GM19351 (cell line): ENCODE measurements around the gene RTN4RL2.
"Not testable (repeated sequence)": the region's sequence is repeated elsewhere in the genome, so short reads cannot be mapped to it uniquely, and the experiment has no call there.

Experiments
- ATAC-seq: cut with Tn5 transposase; IDR thresholded peaks from one replicate; pipeline ENCODE4 v1.9.1; 2021; ENCODE audit warnings: mild to moderate bottlenecking, moderate library complexity; ENCODE audit not compliant: unreplicated experiment

RTN4RL2 gene

DNA sequence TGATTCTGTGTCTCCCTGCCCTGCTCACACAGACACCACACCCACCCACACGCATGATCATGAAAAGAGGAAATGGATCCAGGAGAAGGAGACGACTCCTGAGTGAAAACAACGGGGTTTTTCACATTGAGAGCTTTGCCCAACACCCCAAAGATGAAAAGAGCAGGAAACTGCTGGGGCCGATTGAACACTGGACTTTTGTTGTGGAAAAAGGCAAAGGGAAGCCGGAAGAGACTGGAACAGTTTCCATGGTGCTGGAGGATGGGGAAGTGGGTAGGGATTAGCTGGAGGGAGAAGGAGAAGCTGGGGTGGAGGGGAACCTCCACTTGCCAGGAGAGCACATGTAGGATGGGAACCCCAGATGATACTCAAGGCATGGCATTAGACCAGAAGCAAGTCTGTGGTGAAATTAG is 28.2 kb upstream of the RTN4RL2 start:
- ATAC-seq, result peak; percentile 20

- ATAC-seq, result peak; percentile 47
Observed at GRCh38 chr11:57432714-57433163, 27.6 kb upstream of the RTN4RL2 start.

DNA sequence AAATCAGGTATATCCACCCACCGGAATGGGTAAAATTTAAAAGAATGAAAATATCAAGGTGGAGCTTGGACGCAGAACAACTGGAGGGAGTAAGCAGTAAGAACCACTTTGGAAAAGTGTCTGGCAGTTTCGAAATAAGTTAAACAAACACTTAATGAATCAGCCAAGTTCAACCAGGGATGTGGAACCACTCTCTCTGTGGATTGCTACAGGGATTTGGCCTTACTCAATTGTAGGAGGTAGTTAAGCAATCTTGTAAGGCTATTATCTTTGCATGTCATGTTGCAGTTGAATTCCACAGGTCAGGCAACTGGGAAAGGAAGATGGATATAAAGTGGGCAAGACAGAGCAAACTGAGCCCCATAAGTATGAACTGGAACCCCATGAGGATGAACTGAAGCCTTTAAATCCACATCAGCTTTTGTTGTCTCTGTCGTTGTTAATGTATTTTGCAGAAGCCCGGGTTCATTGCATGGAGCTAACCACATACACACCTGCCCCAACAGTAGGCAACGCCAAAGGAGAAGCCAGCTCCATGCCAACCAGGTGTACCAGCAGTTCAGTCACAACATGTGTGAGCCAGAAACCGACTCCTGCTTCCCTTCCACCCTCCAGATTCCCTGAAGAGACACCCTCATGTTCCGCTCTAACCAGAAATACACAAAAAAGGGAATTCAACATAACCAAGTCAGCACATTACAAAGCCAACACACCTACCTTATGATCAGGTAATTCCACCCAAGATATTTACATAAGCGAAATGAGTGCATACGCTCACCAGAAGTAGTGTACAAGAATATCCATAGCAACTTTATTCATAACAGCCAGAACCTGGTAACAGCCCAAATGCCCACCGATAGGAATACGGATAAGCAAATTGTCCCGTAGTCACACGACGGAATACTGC is 25.4 kb upstream of the RTN4RL2 start:
- ATAC-seq, result no peak

DNA sequence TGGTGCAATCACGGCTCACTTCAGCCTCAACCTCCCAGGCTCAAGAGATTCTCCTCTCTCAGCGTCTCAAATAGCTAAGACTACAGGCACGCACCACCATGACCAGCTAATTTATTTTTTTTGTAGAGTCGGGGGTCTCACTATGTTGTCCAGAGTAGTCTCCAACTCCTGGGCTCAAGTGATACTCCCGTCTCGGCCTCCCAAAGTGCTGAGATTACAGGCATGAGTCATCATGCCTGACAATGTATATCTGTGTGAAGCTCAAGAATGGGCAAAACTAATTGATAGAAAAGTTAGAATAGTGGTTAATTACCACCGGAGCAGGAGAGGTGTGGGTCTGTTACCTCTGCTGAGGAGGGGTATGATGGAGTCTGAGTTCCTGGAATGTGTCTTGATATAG is 24.3 kb upstream of the RTN4RL2 start:
- ATAC-seq, result no peak

GRCh38 chr11:57438345-57439285 is 21.7 kb upstream of the RTN4RL2 start:
- ATAC-seq, result no peak

- ATAC-seq, result no peak
Observed at GRCh38 chr11:57439786-57440185, 20.5 kb upstream of the RTN4RL2 start.

- no peak for ATAC-seq
Observed at GRCh38 chr11:57440744-57441414, 19.4 kb upstream of the RTN4RL2 start.

- ATAC-seq, result no peak
Observed at GRCh38 chr11:57444362-57445121, 15.8 kb upstream of the RTN4RL2 start.

- ATAC-seq, result not testable (repeated sequence)
Observed at GRCh38 chr11:57445122-57445394, 15.3 kb upstream of the RTN4RL2 start.

DNA sequence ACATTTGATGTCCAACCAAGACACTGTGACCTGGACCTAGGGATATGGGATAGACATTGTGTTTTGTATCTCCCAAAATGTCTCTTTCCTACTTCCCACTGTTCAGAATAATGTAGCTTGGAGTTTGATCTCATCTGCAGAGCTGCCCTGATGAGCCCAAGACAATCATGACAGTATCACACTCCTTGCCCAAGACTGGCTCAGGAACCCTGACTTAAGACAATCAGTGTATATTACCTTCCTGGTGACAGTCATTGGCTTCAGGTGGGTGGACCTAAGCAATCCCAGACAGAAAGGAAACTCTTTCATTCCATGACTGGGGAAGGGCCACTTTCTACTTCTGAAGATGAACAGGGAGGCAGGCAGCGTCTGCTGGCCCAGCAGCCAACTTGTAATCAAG is 14.3 kb upstream of the RTN4RL2 start:
- no peak for ATAC-seq

GRCh38 chr11:57453543-57454177 is 6.7 kb upstream of the RTN4RL2 start:
- ATAC-seq, result no peak

DNA sequence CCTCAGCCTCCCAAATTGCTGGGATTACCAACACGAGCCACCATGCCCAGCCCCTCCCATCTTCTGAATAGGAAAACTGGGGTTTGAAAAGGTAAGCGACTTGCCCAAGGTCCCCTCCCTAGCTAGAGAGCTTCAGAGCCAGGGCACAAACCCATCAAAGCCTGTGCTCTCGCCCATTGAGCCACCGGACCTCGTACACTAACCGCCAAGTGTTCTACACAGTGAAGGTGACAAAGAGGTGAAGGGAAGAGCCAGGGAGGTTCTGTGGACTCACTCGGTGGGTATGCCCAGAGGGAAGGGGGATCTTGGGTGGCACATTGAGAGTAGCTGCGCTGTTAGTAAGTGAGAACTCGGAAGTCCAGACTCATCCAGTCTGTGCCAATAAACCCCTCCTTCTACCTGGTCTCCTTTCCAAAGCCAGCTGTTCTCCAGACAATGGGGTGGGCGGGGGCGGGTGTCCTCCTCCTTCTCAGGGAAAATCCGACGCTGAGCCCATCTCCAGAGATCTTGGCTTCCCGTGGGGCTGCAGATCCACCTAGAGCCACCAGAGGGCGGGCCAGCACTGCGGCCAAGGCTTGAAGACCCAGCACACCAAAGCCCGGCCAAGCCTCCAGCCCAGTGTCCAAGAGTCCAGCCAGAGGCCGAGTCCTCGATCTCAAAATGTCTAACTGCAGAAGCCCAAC is 3.2 kb upstream of the RTN4RL2 start:
- ATAC-seq, result peak; percentile 65

DNA sequence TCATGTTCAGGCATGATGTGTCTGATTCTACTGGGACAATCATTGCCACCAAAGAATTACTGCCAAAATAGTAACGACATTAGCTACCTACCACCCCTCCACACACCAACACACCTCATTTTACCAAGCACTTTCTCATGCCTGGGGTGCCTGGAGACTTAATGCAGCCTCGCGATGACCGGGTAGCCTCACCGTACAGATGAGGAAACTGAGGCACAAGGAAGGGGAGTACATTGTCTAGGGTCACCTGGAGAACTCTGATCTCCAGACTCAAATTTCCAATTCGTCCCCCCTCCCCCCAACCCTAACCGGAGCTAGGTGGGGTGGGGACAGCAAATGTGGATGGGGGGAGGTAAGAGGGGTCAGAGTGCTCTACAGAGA is 2.7 kb upstream of the RTN4RL2 start:
- ATAC-seq, result peak; percentile 32

DNA sequence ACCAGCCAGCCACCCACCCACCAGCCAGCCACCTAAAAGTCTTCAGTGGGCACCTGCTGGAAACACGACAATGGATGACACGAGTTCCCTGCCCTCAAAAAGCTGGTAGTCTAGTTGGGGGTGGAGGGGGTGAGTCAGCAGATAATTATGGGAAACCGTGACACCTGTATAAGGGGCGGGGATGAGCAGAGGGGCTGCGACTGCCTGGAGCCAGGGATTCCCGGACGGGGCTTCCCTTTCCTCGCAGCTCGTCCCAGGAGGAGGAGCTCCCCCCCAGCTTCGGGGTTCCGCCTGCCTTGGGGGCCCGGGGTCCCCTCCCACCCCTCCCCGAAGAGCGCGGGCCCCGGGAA is 2.3 kb upstream of the RTN4RL2 start:
- no peak for ATAC-seq

- no peak for ATAC-seq
Observed at GRCh38 chr11:57458410-57459163, 1.7 kb upstream of the RTN4RL2 start.

GRCh38 chr11:57459164-57460021 is 935 bp upstream of the RTN4RL2 start:
- no peak for ATAC-seq

GRCh38 chr11:57460758-57461749 is 726 bp downstream of the RTN4RL2 start:
- no peak for ATAC-seq
